HG03342 (cell line): ENCODE measurements around the gene NHLRC4.
"Not testable (repeated sequence)": the region's sequence is repeated elsewhere in the genome, so short reads cannot be mapped to it uniquely, and the experiment has no call there.

Experiments
- ATAC-seq: cut with Tn5 transposase; IDR thresholded peaks from one replicate; pipeline ENCODE4 v1.9.1; 2021; ENCODE audit warnings: mild to moderate bottlenecking, moderate library complexity; ENCODE audit not compliant: unreplicated experiment

The NHLRC4 gene

DNA sequence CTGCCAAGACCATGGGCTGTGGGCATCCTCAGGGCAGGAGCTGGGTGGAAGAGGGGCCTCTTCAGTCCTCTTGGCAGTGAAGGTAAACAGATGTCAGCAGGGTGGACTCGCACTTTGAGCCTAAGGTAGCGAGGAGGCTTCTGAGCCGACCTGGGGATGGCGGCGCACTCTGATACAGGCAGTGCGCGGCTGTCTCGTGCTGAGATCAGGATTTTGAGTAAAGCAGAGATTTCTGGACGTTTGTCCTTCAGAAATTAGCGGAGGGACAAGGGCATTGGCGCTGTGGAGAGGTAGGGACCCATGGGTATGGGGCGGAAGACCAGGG lies 29.9 kb downstream of the NHLRC4 start:
- ATAC-seq: no peak

DNA sequence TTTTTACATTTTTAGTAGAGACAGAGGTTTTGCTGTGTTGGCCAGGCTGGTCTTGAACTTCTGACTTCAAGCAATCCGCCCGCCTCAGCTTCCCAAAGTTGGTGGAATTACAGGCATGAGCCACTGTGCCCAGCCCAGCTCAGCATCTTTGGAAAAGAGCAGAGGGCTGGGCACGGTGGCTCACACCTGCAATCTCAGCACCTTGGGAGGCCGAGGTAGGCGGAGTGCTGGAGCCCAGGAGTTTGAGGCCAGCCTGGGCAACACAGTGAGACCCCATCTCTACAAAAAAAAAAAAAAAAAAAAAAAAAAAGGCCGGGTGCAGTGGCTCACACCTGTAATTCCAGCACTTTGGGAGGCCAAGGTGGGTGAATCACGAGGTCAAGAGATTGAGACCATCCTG lies 30.9 kb downstream of the NHLRC4 start:
- ATAC-seq: not testable (repeated sequence)

DNA sequence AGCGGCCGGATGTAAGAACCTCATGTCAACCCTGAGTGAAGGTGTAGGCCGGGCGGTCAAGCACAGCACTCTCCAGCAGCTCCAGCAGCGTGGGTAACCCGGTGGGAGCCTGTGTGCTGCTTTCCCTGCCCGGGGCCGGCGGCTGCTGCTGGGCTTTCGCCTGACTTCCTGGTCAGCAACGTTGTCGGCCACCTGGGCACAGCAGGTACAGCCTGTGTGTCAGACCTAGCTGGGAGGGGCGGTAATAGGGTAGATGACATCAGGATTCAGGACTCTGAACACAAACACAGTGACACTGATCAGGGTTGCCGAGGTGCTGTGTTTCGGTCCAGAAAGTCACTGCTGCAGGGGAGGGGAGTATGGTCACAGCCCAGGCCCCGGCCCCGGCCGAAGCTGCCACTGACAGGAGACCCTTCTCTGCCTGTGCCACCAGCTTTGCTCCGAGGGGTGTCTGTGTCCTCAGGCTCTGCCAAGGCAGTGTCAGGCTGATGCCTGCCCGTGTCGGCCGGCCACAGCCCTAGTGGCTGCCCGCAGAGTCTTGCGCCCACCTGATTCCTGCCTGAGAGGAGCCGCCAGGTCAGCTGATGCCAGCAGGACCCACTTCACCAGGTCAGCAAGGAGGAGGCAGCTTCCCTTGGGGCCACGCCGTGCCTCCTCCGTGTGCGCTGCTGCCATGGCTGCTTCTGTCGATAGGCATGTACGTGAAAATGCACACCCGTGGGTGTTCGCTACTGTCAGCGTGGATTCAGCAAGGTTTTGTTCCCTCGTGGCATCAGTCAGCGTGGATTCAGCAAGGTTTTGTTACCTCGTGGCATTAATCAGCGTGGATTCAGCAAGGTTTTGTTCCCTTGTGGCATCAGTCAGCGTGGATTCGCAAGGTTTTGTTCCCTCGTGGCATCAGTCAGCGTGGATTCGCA lies 32.3 kb downstream of the NHLRC4 start:
- no peak for ATAC-seq

DNA sequence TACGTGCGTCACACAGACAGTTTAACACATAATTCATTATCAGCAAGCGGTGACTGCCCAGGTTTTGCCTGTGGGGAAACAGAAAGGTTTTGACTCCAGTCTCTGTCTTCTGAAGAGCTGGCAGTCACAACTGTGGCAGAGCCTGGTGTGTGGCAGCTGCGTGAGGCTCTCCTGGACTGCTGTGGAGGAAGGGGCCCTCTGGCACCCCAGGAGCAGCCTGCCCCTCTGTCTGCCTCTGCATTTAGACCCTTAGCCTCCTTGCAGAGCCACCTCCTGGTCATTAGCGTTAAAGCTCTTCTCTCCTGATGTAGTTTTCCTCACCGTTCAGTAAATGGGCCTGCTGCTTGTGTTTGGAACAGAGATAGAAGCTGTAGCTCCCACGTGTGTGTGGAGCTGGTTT lies 34.0 kb downstream of the NHLRC4 start:
- no peak for ATAC-seq

DNA sequence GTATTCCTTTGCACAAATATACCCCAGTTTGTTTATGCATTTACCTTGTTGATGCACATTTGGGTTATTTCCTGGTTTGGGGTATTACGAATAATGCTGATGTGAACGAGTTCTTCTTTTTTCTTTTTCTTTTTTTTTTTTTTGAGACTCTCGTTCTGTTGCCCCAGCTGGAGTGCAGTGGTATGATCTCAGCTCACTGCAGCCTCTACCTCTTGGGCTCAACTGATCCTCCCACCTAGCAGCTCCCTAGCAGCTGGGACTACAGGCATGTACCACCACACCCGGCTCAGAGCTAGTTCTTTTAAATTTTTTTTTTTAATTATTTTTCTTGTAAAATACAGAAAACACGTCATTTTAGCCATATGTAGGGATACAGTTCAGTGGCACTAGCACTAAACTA lies 37.1 kb downstream of the NHLRC4 start:
- no peak for ATAC-seq

DNA sequence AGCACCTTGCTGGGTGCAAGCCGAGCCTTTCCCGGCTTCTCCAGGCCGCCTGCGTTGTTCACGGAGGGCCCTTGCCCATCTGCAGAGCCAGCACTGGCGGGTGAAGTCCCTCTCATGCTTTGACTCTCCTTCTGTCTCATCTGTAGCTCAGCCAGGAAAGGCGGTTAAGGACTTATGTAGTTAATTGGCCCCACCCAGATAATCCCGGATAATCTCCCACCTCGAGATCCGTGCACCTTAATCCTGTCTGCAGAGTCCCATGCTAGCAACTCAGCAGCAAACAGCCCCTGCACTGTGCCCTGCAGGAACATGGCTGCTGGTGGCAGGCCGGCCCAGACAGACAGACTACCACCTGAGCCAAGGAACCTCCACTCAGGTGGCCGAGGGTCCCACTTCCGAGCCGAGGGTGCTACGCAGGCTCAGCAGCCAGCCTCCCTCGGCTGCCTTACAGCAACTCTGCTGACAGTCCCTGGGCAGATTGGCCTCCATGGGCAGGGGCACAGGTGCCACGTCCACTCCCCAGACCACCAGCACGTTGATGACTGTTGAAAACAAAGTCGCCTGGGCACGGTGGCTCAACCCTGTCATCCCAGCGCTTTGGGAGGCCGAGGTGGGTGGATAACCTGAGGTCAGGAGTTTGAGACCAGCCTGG lies 40.0 kb downstream of the NHLRC4 start:
- ATAC-seq: no peak

DNA sequence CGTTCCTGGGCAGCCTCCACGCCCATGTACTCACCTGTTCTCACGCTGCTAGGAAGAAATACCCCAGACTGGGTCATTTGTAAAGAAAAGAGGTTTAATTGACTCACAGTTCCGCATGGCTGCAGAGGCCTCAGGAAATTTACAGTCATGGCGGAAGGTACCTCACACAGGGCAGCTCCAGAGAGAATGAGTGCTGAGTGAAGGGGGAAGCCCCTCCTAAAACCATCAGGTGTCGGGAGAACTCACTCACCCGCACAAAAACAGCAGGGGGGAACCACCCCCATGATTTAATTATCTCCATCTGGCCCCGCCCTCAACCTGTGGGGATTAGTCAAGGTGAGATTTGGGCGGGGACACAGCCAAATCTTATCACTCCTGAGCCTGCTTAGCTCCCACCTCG lies 41.2 kb downstream of the NHLRC4 start:
- ATAC-seq: no peak

DNA sequence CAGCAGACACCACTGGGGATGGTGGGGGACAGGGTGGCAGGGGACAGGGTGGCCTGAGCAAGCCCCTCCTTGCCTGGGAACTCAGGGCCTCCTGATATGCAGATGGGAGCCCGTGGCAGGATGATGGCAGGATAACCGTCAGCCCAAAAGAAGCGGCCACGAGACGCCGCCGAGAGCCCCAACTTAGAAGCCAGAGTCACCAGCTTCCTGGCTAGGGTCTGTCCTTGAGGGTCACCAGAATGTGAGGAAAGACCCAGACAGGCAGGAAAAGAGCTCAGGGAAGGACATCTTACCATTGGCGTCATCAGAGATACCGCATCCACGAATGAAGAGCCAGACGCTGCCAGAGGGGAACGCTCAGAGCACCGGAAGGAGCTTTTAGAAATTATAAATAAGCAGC lies 42.5 kb downstream of the NHLRC4 start:
- ATAC-seq: no peak

DNA sequence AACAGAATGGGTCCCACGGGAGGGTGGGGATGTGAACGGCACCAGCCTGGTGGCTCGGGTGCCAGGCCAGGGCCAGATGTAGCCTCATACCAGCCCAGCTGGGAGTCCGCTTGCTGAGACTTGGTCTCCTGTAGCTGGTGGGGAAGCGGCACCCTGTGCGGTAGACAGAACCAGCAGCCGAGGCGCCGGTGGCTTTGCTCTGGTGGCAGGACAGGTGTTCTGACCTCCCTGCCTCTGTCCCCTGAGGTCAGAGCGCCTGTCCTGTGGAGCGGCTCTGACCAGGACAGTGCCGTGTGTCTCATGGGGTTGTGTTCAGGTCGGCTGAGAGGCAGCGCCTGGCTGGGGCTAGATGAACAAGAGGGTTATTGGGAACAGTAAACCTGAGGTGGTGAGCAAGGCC lies 43.2 kb downstream of the NHLRC4 start:
- ATAC-seq: no peak

DNA sequence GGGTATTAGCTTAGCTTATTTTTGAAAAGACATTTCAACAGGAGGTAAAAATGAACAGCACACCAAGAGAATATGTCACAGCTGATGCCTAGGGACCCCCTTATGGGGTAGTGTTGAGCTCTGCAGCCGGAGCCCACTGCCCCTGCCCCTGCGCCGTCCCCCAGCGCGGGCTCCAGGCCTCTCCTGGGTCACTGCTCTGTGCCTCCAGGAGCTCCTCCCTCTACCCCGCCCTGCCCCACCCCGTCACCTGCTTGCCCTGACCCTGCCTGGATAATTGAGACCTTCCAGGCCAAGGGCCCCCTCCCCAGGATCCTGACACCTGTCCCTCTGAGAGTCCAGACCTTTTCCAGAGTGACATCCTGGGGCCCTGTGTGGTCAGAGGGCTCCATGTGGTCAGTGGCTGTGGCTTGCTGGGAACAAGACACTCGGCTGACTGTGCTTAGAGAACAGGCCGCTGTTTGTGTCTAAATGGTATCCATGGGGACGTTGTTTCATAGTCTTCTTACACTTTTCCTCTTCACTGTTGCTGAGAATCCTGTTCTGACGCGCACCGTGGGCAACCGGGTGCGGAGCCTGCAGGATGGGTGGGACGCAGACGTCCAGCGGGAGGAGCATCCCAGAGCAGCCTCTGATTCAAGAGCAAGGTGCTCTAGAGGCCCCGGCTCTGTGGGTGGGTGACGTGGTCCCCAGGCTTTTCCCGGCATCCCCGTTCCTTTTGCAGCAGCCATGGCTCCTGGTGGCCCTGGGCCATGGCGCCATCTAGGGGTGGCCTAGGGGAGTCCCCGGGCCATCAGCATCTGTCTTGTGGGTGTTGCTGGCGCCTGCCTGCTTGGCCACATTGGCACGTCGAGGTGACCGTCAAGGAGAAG lies 43.9 kb downstream of the NHLRC4 start:
- no peak for ATAC-seq

DNA sequence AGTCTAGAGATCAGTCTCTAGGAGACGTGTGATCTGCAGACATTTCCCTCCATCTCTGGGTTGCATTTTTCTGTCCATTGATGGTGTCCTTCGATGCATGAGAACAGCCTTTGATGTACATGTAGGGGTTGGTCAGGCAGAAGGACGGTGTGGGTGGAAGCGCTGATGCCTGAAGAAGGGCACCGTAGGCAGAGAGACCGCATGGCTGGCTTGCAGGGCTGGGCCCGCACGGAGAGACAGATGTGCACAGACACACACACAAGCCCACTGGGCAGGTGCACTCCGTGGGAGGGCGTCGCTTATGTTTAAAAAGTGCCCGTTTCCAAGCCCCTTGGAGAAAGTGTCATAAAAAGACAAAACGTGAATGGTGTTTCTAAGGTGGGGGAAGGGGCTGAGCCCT lies 48.3 kb downstream of the NHLRC4 start:
- ATAC-seq: no peak

DNA sequence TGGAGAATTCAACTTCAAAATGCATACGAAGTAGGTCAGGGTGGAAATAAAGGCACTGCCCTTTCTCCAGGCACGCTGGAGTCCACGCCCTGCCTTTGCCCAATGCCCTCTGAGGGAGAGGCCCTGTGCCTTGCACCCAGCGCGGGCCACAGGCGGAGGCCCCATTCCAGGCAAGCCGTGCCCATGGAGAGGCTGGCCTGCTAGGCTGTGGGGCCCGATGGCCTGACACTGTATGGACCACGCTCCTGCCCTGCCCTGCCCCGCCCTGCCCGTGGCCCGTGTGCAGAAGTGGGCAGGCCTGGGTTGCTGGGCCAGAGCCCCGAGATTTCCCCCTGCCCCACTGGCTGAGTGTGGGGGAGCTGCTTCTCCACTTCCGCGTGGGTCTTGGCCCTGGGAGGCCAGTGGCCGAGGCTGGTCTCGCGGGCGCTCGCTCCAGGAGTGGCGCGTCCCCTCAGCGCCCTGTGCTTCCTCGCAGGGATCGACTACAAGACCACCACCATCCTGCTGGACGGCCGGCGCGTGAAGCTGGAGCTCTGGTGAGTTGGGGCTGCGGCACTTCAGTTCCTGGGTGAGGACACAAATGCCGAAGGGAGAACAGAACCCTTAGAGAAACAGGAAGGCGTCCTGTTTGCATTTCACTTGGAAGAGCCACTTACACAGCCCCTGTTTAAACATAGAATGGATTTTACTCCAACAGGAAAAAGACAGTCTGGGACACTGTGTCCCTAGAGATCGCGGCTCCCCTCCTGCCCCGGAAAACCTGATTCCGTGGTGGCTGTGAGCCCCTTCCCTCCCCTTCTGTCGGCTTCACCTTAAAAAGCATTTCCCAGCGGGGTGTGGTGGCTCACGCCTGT lies 50.2 kb downstream of the NHLRC4 start:
- no peak for ATAC-seq

DNA sequence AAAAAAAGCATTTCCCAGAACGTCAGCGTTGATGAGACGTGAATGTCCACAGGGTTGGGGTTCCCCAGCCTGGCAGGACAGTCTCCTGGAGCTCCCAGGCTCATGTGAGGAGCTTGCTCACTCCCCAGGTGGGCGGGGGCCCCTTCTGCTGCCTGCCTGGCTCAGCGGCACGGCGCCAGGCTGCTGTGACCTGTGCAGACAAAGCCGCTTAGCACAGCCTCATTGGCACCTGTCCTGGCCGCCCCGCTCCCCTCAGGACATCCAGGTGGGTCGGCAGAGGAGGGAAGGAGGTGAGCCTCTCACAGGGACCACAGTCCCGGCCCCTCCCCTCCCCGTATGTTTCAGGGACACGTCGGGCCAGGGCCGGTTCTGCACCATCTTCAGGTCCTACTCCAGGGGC lies 51.0 kb downstream of the NHLRC4 start:
- ATAC-seq: no peak
